Colonic mucosa (tissue), 4 donors: Measurements from ENCODE around the gene COLEC11. TPM values are rescaled to one million over a fixed set of nuclear protein-coding genes. Genes with fewer than 3 reads are reported as not detected.

Experiments
- DNase-seq: peaks from one replicate; pipeline ENCODE4 v3.0.0-alpha.2; 2020
- H3K27ac ChIP-seq: fragments of 200-600 bp; one replicate; pipeline ENCODE4 v1.8.0; 2021
- H3K27me3 ChIP-seq: fragments of 200-600 bp; one replicate; pipeline ENCODE4 v1.8.0; 2021
- H3K36me3 ChIP-seq: fragments of 200-600 bp; one replicate; pipeline ENCODE4 v1.8.0; 2021
- H3K4me1 ChIP-seq: fragments of 200-600 bp; one replicate; pipeline ENCODE4 v1.8.0; 2021; ENCODE audit warnings: mild to moderate bottlenecking
- H3K4me3 ChIP-seq: fragments of 200-600 bp; one replicate; pipeline ENCODE4 v1.8.0; 2021
- H3K9ac ChIP-seq, 2 donors: one replicate each; pipeline ENCODE4 v1.7.0; 2013; ENCODE audit warnings: control low read depth in 2 of 2, low read depth in 2 of 2, low read length in 2 of 2
- H3K9me3 ChIP-seq: fragments of 200-600 bp; one replicate; pipeline ENCODE4 v1.8.0; 2021
- CTCF ChIP-seq: fragments of 200-600 bp; IDR thresholded peaks from one replicate; pipeline ENCODE4 v1.8.0; 2022; ENCODE audit warnings: antibody characterized with exemption, mild to moderate bottlenecking
- intact Hi-C: fragments of 100-400 bp; cut with DNase I; formaldehyde crosslinking; loops from one replicate; pipeline ENCODE4 v1.14.1; 2022
- total RNA-seq, 2 donors: library from RNA; stranded (reverse); fragmentation: NEBNext Ultra II Directional in 1 of 2; extraction: Animal tissue kit (Norgen Biotek cat#: 25700) in 1 of 2; gene quantifications; one replicate each; pipeline ENCODE4 v1.2.1, GENCODE V29; 2021
- donor health status: healthy.
- donor health status: DM: no; HTN: no; CAD: no.
- donor health status: DM: no; HTN: no; CAD: no.

The COLEC11 gene
- total RNA-seq, 2 donors from 2014 or later = 0.47 to 0.80 TPM

- no peak for TF ChIP-seq CTCF
- DNase-seq = no peak
- intact Hi-C loops = no loop called here
- H3K9me3 ChIP-seq = no peaks in the 10 kb centered on the region
- H3K27me3 ChIP-seq = no peaks in the 10 kb centered on the region
- H3K4me3 ChIP-seq = no peak overlapping the region
- H3K36me3 ChIP-seq = no peaks in the 10 kb centered on the region
- H3K4me1 ChIP-seq = no peaks in the 10 kb centered on the region
- no peak overlapping the region for H3K9ac ChIP-seq
- H3K27ac ChIP-seq = no peak overlapping the region
These were observed 7.9 kb upstream of the COLEC11 start for GRCh38 chr2:3587021-3587420.

GRCh38 chr2:3587432-3587831 is 7.5 kb upstream of the COLEC11 start:
- intact Hi-C loops = no loop called here
- no peak for TF ChIP-seq CTCF
- H3K27ac ChIP-seq = no peak overlapping the region

GRCh38 chr2:3588084-3588483 is 6.8 kb upstream of the COLEC11 start:
- H3K4me1 ChIP-seq = no peaks in the 10 kb centered on the region
- no peaks in the 10 kb centered on the region for H3K36me3 ChIP-seq
- no peaks in the 10 kb centered on the region for H3K9me3 ChIP-seq
- no peak overlapping the region for H3K4me3 ChIP-seq
- DNase-seq = no peak
- no peaks in the 10 kb centered on the region for H3K27me3 ChIP-seq
- TF ChIP-seq CTCF = no peak
- intact Hi-C loops = no loop called here
- no peak overlapping the region for H3K27ac ChIP-seq
- no peak overlapping the region for H3K9ac ChIP-seq

More at GRCh38 chr2:3587432-3587831, 7.5 kb upstream of the COLEC11 start:
- no peaks in the 10 kb centered on the region for H3K36me3 ChIP-seq
- H3K4me3 ChIP-seq = no peak overlapping the region
- no peaks in the 10 kb centered on the region for H3K4me1 ChIP-seq
- no peaks in the 10 kb centered on the region for H3K9me3 ChIP-seq
- no peak overlapping the region for H3K9ac ChIP-seq
- no peaks in the 10 kb centered on the region for H3K27me3 ChIP-seq
- DNase-seq = no peak

- Histone ChIP-seq H3K9me3 (no peaks in the 10 kb centered on the region), H3K9ac (no peak overlapping the region), H3K4me3 (no peak overlapping the region), H3K27ac (no peak overlapping the region), H3K4me1 (no peaks in the 10 kb centered on the region), H3K27me3 (no peaks in the 10 kb centered on the region), H3K36me3 (no peaks in the 10 kb centered on the region)
- no peak for TF ChIP-seq CTCF
- intact Hi-C loops = no loop called here
- no peak for DNase-seq
These were observed 5.8 kb upstream of the COLEC11 start for GRCh38 chr2:3589086-3589485.

- H3K4me3 ChIP-seq = no peak overlapping the region
- H3K9me3 ChIP-seq = no peaks in the 10 kb centered on the region
- H3K4me1 ChIP-seq = no peaks in the 10 kb centered on the region
- DNase-seq = no peak
- no peak for TF ChIP-seq CTCF
- H3K36me3 ChIP-seq = no peaks in the 10 kb centered on the region
- H3K27ac ChIP-seq = no peak overlapping the region
- H3K27me3 ChIP-seq = no peaks in the 10 kb centered on the region
- H3K9ac ChIP-seq = no peak overlapping the region
- intact Hi-C loops = no loop called here
These were observed 492 bp downstream of the COLEC11 start for GRCh38 chr2:3595404-3595803.

GRCh38 chr2:3595985-3596384 is 1.1 kb downstream of the COLEC11 start:
- Histone ChIP-seq H3K9me3 (no peaks in the 10 kb centered on the region), H3K27me3 (no peaks in the 10 kb centered on the region), H3K4me1 (no peaks in the 10 kb centered on the region), H3K36me3 (no peaks in the 10 kb centered on the region), H3K27ac (no peak overlapping the region), H3K9ac (no peak overlapping the region), H3K4me3 (no peak overlapping the region)
- intact Hi-C loops = no loop called here
- no peak for DNase-seq
- TF ChIP-seq CTCF = no peak
